Right lobe of liver (tissue), 6 donors: Measurements from ENCODE around the gene REEP5. TPM values are rescaled to one million over a fixed set of nuclear protein-coding genes. Genes with fewer than 3 reads are reported as not detected.
A peak's percentile ranks its signal among the peaks of the same experiment; 100 is the strongest.

Experiments used
- ATAC-seq, 4 donors: fragments of 200-7000 bp; cut with Tn5 transposase; one replicate each; pipeline ENCODE4 v1.9.1; 2020; ENCODE audit warnings: mild to moderate bottlenecking in 4 of 4, moderate library complexity in 4 of 4
- DNase-seq, 3 donors: peaks; one replicate each; pipeline ENCODE4 v3.0.0-alpha.2; 2020
- H3K27ac ChIP-seq, 3 donors: fragments of 200-600 bp; one replicate each; pipeline ENCODE4 v1.8.0; 2022
- H3K27me3 ChIP-seq, 2 donors: fragments of 200-600 bp; one replicate each; pipeline ENCODE4 v1.8.0; 2022
- H3K36me3 ChIP-seq, 4 donors: fragments of 200-600 bp; sonication (generic) in 1 of 4; one replicate each; pipeline versions ENCODE4 v1.5.1 to v1.8.0; 2017 to 2022; ENCODE audit warnings: control low read depth in 1 of 4
- H3K4me1 ChIP-seq, 4 donors: fragments of 200-600 bp; sonication (generic) in 1 of 4; one replicate each; pipeline versions ENCODE4 v1.5.1 to v1.8.0; 2017 to 2022; ENCODE audit warnings: control low read depth in 1 of 4
- H3K4me3 ChIP-seq, 3 donors: fragments of 200-600 bp; one replicate each; pipeline ENCODE4 v1.8.0; 2022
- H3K9me3 ChIP-seq, 4 donors: fragments of 200-600 bp; sonication (generic) in 1 of 4; one replicate each; pipeline versions ENCODE4 v1.5.1 to v1.8.0; 2017 to 2022; ENCODE audit warnings: control low read depth in 1 of 4
- POLR2A ChIP-seq: fragments of 450-650 bp; IDR thresholded peaks from one replicate; pipeline ENCODE4 v1.6.1; 2017; ENCODE audit warnings: antibody characterized with exemption, mild to moderate bottlenecking
- WGBS: methylation state at CpG from one replicate; pipeline ENCODE4 v1.1.6; 2018; ENCODE audit warnings: low coverage, low lambda C conversion rate; ENCODE audit not compliant: insufficient coverage; ENCODE audit errors: missing lambda C conversion rate; 5-methylcytosine and 5-hydroxymethylcytosine counted together
- intact Hi-C, 2 donors: fragments of 100-400 bp; cut with DNase I; formaldehyde crosslinking; loops; one replicate each; pipeline versions ENCODE4 v1.11.2 to v1.14.1; 2022
- total RNA-seq, 6 experiments: library from RNA; depleted of rRNA in 2 of 6; stranded (reverse); fragments of >200 nt in 2 of 6; fragmentation: NEBNext Ultra II Directional in 3 of 6; extraction: Animal tissue kit (Norgen Biotek cat#: 25700) in 3 of 6; gene quantifications; one replicate each; pipeline versions ENCODE4 v1.1.0 to v1.2.4, GENCODE V29; 2016 to 2023
- TF ChIP-seq, protein P1 (sequence below), 4 donors: fragments of 200-600 bp in 3 of 4; fragments of 450-650 bp in 1 of 4; IDR thresholded peaks; one replicate each; pipeline versions ENCODE4 v1.5.1 to v1.8.0; 2016 to 2022; ENCODE audit warnings: antibody characterized with exemption in 4 of 4, mild to moderate bottlenecking in 2 of 4
- donor health status: DM: no; HTN: yes; CAD: no.
- donor health status: DM: no; HTN: no; CAD: no.
- donor health status: DM: no; HTN: no; CAD: no.
- donor health status: DM: no; HTN: yes; CAD: no.
- donor health status: DM: no; HTN: yes; CAD: no.

REEP5 gene
- total RNA-seq, 6 experiments from 2014 or later, result 52.2 to 75.6 (median 64.0) TPM

GRCh38 chr5:112958093-112959088, 36.4 kb upstream of the REEP5 start:
- H3K27ac ChIP-seq, result no peak overlapping the region
- H3K36me3 ChIP-seq, result no peaks in the 10 kb centered on the region
- DNase-seq, result peak in 1 of 3 donors; percentile 78
- H3K4me3 ChIP-seq, result no peak overlapping the region
- no peaks in the 10 kb centered on the region for H3K9me3 ChIP-seq
- intact Hi-C loops, result no loop called here
- ATAC-seq, result peak; percentile 78 to 98 (median 91)
- TF ChIP-seq POLR2A, result no peak
- TF ChIP-seq, protein P1, sequence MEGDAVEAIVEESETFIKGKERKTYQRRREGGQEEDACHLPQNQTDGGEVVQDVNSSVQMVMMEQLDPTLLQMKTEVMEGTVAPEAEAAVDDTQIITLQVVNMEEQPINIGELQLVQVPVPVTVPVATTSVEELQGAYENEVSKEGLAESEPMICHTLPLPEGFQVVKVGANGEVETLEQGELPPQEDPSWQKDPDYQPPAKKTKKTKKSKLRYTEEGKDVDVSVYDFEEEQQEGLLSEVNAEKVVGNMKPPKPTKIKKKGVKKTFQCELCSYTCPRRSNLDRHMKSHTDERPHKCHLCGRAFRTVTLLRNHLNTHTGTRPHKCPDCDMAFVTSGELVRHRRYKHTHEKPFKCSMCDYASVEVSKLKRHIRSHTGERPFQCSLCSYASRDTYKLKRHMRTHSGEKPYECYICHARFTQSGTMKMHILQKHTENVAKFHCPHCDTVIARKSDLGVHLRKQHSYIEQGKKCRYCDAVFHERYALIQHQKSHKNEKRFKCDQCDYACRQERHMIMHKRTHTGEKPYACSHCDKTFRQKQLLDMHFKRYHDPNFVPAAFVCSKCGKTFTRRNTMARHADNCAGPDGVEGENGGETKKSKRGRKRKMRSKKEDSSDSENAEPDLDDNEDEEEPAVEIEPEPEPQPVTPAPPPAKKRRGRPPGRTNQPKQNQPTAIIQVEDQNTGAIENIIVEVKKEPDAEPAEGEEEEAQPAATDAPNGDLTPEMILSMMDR (IDR thresholded peaks at IDR 0.05), result no peak
- H3K4me1 ChIP-seq, result peaks cover 0 to 26% (median 8%) of the 10 kb centered on the region in 4 donors
- WGBS, result 36% methylated on average over 5 of the region's 5 CpGs
- no peaks in the 10 kb centered on the region for H3K27me3 ChIP-seq

GRCh38 chr5:112957036-112957808, 35.2 kb upstream of the REEP5 start:
- DNase-seq, result no peak
- no peaks in the 10 kb centered on the region for H3K9me3 ChIP-seq
- intact Hi-C loops, result no loop called here
- H3K27me3 ChIP-seq, result no peaks in the 10 kb centered on the region
- no peak overlapping the region for H3K27ac ChIP-seq
- ATAC-seq, result peak in 3 of 4 donors; percentile 36 to 64 (median 53)
- H3K4me1 ChIP-seq, result peaks cover 0 to 26% (median 8%) of the 10 kb centered on the region in 4 donors
- no peak overlapping the region for H3K4me3 ChIP-seq
- no peaks in the 10 kb centered on the region for H3K36me3 ChIP-seq
- TF ChIP-seq POLR2A, result no peak
- TF ChIP-seq, protein P1 (IDR thresholded peaks at IDR 0.05), result no peak
- 32% methylated on average over 2 of the region's 2 CpGs for WGBS

DNA sequence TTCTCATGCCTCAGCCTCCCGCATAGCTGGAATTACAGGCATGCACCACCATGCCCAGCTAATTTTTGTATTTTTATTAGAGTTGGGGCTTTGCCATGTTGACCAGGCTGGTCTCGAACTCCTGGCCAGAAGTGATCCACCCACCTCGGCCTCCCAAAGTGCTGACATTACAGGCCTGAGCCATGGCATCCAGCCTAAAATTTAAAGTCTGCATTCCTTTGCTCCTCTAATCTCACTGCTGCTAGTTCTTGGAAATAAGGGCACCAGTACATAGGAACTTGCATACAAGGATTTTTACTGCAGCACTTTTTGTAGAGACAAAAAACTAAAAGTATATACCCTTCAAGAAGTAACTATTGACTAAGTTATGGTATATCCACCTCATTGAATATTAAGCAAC, 34.6 kb upstream of the REEP5 start:
- DNase-seq, result no peak
- H3K4me3 ChIP-seq, result no peak overlapping the region
- 58% methylated on average over 3 of the region's 3 CpGs for WGBS
- ATAC-seq, result no peak
- no peak for TF ChIP-seq POLR2A
- TF ChIP-seq, protein P1 (IDR thresholded peaks at IDR 0.05), result no peak
- intact Hi-C loops, result no loop called here
- no peaks in the 10 kb centered on the region for H3K27me3 ChIP-seq
- H3K27ac ChIP-seq, result no peak overlapping the region
- peaks cover 0 to 26% (median 8%) of the 10 kb centered on the region in 4 donors for H3K4me1 ChIP-seq
- H3K36me3 ChIP-seq, result no peaks in the 10 kb centered on the region
- H3K9me3 ChIP-seq, result no peaks in the 10 kb centered on the region

GRCh38 chr5:112951124-112951702, 29.2 kb upstream of the REEP5 start:
- no peaks in the 10 kb centered on the region for H3K36me3 ChIP-seq
- TF ChIP-seq, protein P1 (IDR thresholded peaks at IDR 0.05), result no peak
- WGBS, result 77% methylated on average over 12 of the region's 12 CpGs
- no peak overlapping the region for H3K27ac ChIP-seq
- DNase-seq, result no peak
- H3K4me3 ChIP-seq, result no peak overlapping the region
- intact Hi-C loops, result no loop called here
- no peaks in the 10 kb centered on the region for H3K27me3 ChIP-seq
- ATAC-seq, result no peak
- no peaks in the 10 kb centered on the region for H3K9me3 ChIP-seq
- no peaks in the 10 kb centered on the region for H3K4me1 ChIP-seq
